ENCODE measurements around the gene ARSK.

ARSK gene, protein sequence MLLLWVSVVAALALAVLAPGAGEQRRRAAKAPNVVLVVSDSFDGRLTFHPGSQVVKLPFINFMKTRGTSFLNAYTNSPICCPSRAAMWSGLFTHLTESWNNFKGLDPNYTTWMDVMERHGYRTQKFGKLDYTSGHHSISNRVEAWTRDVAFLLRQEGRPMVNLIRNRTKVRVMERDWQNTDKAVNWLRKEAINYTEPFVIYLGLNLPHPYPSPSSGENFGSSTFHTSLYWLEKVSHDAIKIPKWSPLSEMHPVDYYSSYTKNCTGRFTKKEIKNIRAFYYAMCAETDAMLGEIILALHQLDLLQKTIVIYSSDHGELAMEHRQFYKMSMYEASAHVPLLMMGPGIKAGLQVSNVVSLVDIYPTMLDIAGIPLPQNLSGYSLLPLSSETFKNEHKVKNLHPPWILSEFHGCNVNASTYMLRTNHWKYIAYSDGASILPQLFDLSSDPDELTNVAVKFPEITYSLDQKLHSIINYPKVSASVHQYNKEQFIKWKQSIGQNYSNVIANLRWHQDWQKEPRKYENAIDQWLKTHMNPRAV

DNA sequence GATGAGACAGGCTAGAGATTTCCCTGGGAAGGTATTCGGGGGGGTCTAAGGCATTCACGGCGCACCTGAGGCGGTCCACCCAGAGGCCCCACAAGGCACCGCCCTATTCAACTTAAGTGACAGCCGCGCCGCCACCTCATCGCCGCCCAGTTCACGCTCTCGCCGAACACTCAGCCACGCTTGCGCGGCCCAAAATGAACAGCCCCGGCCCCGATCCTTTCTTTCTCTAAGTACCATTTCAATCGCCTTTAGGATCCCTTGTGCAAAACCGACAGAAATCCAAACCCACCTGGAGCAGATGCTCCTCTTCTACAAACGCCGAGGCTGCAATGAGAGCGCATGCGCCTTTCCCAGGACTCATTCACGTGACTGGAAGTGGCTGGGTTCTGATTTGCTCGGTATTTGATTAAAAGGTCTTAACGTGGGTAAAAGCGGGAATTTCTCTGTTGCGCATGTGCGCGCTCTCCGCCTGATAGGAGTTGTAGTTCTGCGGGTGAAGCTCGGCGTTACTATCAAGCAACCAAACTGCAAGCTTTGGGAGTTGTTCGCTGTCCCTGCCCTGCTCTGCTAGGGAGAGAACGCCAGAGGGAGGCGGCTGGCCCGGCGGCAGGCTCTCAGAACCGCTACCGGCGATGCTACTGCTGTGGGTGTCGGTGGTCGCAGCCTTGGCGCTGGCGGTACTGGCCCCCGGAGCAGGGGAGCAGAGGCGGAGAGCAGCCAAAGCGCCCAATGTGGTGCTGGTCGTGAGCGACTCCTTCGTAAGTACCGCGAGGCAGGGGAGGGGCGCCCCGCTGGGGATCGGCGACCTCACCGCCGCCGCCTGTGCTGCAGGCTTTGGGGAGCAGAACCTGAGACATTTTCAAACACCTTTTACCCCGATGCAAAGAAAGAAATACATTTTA is at the start of gene ARSK, which contains the start of gene SKIC3:
Gene ARSK, plus strand, starts transcription at position 455 of the 902 bp plus-strand sequence. Its CDS starts 178 bp downstream, at position 633.
Gene SKIC3, minus strand, starts transcription at position 331 of the 902 bp plus-strand sequence. CDS start 7,827 bp downstream, outside the sequence.
- DNase-seq (ENCODE audit: low read depth) = peak; percentile 65

DNA sequence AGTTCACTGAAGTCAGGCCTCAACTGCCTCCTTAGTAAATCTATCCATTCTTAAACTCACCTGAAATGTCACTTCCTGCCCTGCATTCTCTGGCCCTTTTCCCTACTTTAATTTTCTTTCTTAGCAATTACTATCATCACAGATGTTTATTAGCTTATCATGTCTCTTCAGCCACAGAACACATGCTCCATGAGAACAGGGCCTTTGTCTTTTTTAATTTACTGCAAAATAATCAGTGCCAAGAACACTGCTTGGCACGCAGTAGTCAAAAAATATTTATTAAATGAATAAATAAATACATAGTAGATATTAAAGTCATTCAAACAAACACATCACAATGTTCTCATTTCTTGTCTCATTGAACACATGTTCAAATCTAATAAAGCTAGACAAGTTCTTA is 46.4 kb upstream of the ARSK start:
- no peak for DNase-seq (ENCODE audit: low read depth)

DNA sequence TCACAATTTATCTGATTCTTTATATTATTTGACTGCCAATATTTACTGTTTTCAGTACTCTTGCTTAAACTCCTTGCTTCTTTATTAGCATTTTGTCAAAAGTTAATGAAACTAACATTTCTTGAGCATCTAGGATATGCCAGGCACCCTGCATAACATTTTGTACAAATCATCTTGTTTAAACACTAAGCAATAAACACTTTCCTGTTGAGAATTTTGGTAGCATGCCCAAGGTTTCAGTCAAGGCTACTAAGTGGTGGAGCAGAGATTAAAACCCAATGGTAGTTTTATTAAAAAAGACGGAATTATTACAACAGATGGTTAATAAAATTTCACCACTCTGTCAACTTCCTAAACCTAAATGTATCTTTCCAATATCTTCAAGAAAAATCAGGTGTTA is 43.3 kb upstream of the ARSK start:
- no peak for DNase-seq (ENCODE audit: low read depth)

DNA sequence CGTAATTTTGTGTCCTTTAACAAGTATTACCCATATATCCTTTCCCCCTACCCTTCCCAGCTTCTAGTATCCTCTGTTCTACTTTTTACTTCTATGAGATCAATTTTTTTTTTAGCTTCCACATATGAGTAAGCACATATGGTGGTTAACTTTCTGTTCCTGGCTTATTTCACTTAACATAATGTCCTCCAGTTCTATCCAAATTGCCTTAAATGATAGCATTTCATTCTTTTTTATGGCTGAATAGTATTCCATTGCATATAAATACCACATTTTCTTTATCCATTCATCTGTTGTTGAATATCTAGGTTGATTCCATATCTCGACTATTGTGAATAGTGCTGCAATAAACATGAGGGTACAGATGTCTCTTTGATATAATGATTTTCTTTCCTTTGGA is 36.5 kb upstream of the ARSK start:
- no peak for DNase-seq (ENCODE audit: low read depth)

DNA sequence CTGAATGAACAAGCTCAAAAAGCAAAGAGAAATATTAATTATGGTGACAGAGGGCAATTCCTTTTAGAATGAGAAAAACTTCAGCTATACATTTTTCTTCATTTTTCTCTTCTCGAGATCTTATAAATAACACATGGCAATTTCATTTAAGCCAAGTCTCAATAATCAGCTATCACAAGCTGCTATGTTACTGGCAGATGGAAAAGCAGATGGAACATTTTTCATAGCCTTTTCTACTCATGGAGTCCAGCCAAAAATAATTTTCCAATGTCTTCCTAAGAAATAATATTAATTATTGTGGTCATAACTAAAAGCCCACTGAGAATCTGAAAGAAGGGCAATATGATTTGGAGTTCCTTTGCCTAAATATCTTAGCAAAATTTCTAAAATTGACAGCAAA is 35.8 kb upstream of the ARSK start:
- DNase-seq (ENCODE audit: low read depth) = no peak

DNA sequence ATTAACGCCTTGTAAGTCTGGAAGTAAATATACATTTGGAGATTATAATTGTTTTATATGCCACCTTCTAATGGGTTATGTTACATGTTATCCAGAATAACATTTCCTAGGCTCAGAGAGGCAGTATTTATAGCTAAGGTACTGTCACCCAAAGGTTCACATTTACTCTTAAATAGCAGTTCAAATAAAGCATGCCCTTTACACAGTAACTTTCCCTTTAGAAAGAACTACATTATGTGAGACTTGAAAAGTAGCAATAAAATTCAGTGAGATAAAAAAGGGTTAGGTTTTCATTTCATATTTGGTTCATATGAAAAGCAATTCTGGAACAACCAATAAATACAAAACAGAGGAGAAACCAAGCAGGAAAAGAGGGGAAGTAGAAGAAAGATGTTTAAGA is 35.2 kb upstream of the ARSK start:
- DNase-seq (ENCODE audit: low read depth) = no peak

DNA sequence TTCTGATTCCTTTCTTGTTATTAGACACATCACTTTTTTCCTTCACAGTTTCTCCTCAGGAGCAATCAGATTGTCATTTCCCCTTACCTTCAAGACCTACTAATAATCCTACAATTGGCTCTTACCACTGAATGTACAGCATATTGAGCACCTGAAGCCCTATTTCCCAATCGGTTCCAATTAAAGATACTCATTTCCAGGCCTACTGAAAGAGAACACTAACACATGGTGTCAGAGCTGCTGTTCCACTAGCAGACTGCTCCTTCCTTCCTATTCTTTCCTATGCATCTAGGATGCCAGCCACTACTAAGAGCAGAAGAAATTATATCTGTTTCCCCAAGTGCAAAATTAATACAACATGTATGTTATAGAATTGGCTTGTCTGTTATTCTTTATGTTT is 34.7 kb upstream of the ARSK start:
- DNase-seq (ENCODE audit: low read depth) = no peak

DNA sequence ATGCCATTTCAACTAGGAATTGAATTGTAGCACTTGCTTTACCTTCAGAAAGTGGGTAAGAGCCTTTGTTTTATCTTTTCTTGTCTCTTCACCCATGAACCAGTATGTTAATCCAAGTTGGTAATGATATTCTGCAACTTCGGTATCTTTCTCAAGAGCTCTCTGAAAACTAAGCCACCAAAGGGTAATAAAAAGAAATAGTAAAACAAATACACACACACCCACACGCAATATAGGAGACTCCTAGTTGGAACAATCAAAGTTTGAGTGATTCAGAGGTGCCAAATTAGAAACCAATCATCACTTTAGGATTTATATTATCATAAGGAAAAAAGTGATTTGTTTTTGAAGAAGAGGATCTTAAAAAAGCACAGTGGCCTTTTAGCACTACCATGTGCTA is 30.5 kb upstream of the ARSK start:
- no peak for DNase-seq (ENCODE audit: low read depth)

DNA sequence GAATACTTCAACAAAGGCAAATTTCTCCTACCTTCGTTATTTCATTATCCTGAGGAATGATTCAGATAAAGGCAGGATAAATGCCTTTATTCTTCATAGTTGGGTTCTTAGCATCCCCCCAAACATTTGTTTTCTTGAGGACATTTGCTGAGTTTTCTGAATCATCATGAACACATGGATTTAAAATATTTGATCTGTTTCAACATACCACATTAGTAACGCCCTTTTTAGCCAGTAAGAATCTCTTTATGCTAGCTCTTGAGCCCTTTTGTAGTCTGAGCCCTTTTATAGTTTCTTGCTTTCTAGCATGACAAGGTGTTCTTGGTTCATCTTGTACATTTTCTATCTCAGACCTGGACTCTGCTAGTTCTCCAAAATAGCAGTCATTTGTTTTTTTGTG is 28.0 kb upstream of the ARSK start:
- DNase-seq (ENCODE audit: low read depth) = no peak

DNA sequence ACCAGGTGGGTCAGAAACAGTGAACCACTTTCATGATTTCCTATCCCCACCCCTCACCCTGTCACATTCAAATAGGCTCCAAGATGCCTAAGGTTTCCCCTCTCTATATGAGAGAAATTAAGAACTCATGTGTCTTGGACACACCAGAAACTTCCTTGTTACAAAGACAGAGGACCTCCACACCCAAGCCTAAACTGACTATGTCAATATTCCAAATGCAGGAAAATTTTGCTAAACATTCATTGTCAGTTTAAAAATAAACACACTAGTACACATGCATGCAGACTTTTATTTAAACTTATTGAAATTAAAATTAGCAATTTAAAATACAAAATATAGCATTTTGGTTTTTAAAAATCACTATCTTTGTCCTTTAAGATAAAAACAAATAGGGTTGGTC is 26.3 kb upstream of the ARSK start:
- no peak for DNase-seq (ENCODE audit: low read depth)

DNA sequence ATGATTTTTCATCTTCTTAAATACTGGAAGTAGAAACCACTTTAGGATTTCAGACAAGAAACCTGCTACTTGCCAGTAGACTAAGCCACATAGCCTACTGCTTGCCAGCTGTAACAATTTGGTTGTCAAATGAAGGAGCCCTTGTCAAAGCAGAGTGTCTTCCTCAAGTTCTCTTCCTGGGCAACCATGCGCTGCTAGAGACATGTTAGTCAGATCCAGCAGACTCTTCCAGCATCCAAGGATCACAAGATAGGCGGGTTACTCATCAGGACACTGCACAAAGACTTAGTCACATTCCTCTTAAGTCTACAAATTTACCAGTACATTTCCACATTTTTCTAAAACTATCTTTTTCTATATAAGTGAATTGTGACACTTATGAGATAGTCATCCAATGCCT is 24.5 kb upstream of the ARSK start:
- DNase-seq (ENCODE audit: low read depth) = no peak

DNA sequence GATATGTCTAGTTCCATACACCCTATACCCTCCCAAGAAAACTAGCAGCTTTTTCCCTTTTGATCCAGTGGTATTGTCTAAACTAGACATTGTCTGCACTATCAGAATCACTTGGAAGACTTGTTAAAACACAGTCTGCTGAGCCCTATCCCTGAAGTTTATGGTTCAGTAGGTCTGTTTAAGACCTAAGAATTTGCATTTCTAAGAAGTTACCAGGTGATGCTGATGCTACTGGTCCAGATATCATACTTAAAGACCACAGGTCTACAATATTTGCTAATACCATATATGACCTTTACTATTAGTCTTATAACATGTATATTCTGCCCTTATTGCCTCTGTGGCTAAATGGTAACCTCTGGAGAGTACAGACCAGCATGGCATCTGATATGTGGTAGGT is 23.4 kb upstream of the ARSK start:
- DNase-seq (ENCODE audit: low read depth) = no peak

DNA sequence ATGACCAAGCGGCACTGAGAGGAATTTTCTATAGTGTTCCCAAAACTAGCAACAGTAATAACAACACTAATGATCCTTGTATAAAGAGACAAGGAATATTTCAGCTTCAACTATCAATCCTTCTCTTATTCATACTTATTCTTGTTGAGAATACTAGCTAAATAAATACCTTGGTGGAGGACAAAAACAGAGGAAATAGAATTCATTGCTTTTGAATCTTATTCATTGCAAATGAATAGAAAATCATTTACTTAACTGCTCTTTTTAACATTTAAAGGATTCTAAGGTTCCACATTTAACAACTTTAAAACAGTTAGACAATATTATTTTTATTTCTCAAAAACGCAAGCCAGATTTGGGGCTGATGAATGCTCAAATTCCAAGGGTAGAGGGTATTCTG is 22.5 kb upstream of the ARSK start:
- no peak for DNase-seq (ENCODE audit: low read depth)

DNA sequence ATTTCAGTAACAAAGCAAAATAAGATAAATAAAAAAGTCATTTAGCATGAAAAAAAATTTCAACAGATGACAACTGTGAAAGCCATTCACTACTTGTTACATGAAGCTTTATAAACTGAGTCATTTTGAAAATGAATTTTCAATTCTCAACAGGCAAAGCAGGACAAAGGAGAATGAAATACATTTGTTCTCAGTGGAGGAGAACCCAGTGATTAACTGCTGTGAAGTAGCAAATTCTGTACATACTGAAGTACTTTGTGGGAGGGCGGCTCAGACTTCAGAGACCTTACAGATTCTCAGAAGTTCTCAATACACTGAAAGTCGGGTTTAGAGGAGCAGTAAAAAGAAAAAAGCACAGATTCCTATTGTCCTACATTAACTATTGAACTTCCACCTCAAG is 21.8 kb upstream of the ARSK start:
- DNase-seq (ENCODE audit: low read depth) = no peak

DNA sequence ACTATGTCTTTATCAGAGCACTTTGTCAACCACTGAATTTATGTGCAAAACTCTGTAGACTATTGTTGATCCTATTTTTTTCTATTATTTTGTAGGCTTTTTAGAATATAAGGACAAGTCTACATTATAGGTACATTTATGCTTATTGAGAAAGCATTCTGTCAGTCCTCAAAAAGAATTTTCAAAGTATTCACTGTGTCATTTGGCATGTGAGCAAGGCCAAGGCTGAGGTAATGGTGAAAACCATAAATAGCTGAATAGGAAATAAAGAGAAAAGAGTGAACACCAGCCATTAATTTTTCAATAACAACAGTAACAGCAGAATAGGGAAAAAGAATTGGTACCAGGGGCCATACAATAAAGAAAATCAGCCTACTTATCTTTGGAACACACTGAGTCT is 21.1 kb upstream of the ARSK start:
- no peak for DNase-seq (ENCODE audit: low read depth)

DNA sequence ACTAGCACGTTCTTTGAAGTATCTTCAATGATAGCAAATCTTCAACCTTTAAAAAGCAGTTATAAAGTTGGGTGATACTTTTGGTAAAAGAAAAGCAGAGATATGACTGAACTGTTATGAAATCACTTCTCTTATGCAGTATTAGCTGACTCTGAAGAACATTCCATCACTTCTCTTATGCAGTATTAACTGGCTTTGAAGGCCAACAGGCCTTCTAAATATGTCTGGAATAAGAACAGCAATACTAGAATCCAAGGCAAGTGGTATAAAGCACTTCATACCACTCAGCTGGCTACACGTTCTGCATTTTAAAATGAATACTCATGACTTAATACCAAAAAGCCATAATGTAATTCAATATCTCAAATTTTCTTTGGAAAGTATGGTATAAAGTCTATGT is 17.4 kb upstream of the ARSK start:
- DNase-seq (ENCODE audit: low read depth) = no peak

DNA sequence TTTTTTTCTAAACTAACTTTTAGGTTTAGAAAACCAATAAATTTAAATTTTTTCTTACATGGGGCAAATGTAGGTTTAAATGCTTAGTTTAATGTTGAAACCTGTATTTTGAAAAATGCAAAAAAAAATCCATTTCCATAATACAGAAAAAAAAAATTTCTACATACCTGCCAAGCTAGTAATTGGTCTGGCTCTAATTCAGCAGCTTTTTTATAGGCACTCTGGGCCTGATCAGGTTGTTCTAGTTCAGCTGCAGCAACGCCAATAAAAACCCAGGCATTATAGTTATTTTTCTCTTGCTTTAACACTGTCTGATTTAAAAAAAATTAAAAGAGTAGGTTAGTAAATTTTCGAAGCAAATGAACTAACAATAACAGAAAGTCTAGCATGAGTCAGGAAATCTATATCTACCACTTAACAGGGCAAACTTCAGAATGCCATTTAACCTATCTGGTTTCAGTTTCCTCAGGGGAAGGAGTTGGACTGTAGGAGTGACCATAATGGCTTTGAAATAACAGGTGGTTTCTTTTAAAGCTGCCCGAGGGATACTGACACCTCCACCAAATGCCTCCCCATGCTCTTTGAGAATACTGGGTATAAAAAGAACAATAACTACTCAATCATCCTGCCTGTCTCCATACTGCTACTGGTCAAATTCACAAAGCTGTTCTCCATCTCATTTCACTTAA is 11.7 kb upstream of the ARSK start:
- no peak for DNase-seq (ENCODE audit: low read depth)

DNA sequence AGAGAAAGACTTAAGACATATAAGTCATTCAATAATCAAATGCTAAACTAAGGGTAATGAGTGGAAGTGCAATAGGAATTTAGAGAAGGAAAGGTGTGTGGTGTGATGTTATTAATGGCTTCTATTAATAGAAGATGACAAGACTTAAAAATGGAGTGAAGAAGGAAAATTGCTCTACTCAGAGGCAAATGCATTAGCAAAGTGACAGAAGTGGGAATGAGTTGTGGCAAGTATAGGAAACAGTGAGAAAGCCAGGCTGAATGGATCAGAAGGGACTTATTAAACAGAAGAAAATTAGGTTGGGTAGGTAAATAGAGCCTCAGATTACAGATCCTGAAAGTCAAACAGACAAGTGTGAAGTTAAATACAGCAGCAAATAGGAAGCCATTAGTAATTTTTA is 5.9 kb upstream of the ARSK start:
- no peak for DNase-seq (ENCODE audit: low read depth)

DNA sequence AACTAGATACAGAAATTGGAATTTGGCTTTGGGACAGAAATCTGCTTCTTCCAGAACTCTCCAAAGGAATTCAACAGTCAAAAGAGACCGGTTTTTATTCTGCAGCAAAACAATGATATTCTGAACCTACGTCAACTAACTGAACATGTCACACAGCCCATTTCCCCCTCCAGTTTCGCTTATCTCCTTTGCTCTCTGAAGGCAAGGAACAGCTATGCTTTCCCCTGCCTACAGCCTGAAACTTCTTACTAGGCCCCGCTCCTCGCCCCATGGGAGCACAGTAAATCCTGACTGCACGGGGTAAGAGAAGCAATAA is 612 bp upstream of the ARSK start:
- no peak for DNase-seq (ENCODE audit: low read depth)

DNA sequence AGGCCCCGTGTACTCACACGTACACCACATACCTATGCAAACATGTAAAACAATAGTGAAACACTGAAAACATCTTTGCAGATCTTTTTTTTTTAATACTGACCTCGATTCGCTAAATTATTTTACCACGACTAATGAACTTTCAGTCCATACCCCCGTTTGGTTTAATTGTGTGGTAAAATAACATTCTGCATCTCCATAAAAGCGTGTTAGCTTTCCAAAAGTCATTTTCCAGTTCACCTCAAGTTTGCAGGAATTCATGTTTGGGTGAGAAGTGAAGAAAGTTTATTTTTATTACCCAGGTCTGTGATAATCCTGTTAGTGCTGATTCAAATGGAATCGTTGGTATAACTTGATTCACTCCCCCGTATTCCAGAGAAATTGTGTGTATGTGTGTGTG is 652 bp downstream of the ARSK start:
- DNase-seq (ENCODE audit: low read depth) = no peak

DNA sequence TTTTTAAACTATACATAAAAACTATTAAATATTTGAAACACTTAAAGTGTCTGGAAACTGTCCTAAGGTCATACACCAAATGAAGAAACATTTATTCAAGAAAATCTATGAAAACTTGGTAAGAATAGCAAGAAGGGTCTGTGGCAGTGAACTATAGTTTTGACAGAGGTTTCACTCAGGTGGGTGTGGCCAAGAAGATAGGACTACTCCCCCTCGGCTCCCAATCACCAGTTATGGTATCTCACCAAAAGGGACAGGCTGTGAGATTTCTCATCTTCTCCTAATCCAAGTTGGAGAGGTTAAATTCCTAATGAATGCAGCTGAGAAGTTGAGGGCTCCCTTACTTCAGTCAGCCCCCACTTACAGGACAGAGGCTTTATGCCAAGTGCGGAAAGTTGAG is 2.9 kb downstream of the ARSK start:
- no peak for DNase-seq (ENCODE audit: low read depth)

DNA sequence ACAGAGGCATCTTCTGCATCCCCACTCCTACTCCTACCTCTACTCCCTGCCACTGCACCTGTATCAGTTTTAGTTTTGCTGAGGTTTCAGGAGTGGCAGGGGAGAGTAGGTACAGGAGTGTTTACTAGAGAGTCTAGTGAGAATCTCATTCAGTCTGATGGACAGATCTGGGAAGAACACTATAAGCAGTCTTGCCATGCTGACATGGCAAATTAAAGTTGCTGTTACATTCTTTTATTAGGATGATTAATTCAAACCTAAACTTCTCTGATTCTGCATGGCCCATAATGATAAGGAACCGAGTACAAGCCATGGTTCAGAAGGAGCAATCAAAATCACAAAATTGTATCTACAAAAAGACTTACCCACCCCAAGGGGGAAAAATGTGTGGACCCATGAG is 7.4 kb downstream of the ARSK start:
- DNase-seq (ENCODE audit: low read depth) = no peak

DNA sequence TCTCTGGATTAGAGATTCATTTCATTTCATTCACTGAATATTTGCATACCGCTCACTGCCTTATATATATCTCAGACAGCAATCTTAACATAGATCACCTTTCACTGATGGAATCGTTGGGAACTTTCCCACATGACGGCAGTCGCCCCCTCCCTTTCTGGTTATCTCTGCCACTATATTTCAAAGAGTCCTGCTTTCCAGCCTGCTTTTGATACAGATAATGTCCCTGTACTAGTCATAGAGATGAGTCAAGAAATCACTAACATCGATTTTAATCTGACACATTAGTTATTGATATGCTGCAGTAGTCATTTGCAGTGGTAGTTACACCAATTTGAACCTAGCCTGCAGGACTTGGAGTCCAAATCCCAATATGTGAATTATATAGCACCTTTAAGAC is 8.5 kb downstream of the ARSK start:
- no peak for DNase-seq (ENCODE audit: low read depth)

Data from stimulated activated CD8-positive, alpha-beta memory T cell treated with anti-CD3 and anti-CD28 coated beads, Interleukin-15, amount 100 ng/mL, for 24 hours (primary cell).